ENCODE data around the gene MCF2L. TPM values are rescaled to one million over a fixed set of nuclear protein-coding genes. Genes with fewer than 3 reads are reported as not detected.

MCF2L gene
- total RNA-seq, 1 donor from 2014 or later = 83.0 TPM

GRCh38 chr13:113064534-113065405 is 95.8 kb downstream of the MCF2L start:
- DNase-seq = no peak
- no peak for TF ChIP-seq CTCF (IDR thresholded peaks at IDR 0.05; ENCODE audit: partially characterized antibody, unreplicated experiment)
- peaks cover 4% of the 10 kb centered on the region for H3K9me3 Mint-ChIP-seq (ENCODE audit: unreplicated experiment)
- H3K27ac Mint-ChIP-seq (ENCODE audit: unreplicated experiment) = no peak overlapping the region
- no peak overlapping the region for H3K4me3 Mint-ChIP-seq (ENCODE audit: unreplicated experiment)
- no peaks in the 10 kb centered on the region for H3K36me3 Mint-ChIP-seq (ENCODE audit: unreplicated experiment)
- H3K4me1 Mint-ChIP-seq (ENCODE audit: low read depth, unreplicated experiment) = peaks cover 10% of the 10 kb centered on the region
- peaks cover 2% of the 10 kb centered on the region for H3K27me3 Mint-ChIP-seq (ENCODE audit: unreplicated experiment)

GRCh38 chr13:113065406-113066141 is 96.6 kb downstream of the MCF2L start:
- TF ChIP-seq CTCF (IDR thresholded peaks at IDR 0.05; ENCODE audit: partially characterized antibody, unreplicated experiment) = no peak
- H3K4me1 Mint-ChIP-seq (ENCODE audit: low read depth, unreplicated experiment) = peaks cover 10% of the 10 kb centered on the region
- H3K9me3 Mint-ChIP-seq (ENCODE audit: unreplicated experiment) = peaks cover 4% of the 10 kb centered on the region
- H3K4me3 Mint-ChIP-seq (ENCODE audit: unreplicated experiment) = no peak overlapping the region
- H3K36me3 Mint-ChIP-seq (ENCODE audit: unreplicated experiment) = no peaks in the 10 kb centered on the region
- H3K27me3 Mint-ChIP-seq (ENCODE audit: unreplicated experiment) = peaks cover 2% of the 10 kb centered on the region
- DNase-seq = no peak
- no peak overlapping the region for H3K27ac Mint-ChIP-seq (ENCODE audit: unreplicated experiment)

- peaks cover 4% of the 10 kb centered on the region for H3K9me3 Mint-ChIP-seq (ENCODE audit: unreplicated experiment)
- no peak overlapping the region for H3K4me3 Mint-ChIP-seq (ENCODE audit: unreplicated experiment)
- TF ChIP-seq CTCF (IDR thresholded peaks at IDR 0.05; ENCODE audit: partially characterized antibody, unreplicated experiment) = no peak
- peaks cover 10% of the 10 kb centered on the region for H3K4me1 Mint-ChIP-seq (ENCODE audit: low read depth, unreplicated experiment)
- peaks cover 2% of the 10 kb centered on the region for H3K27me3 Mint-ChIP-seq (ENCODE audit: unreplicated experiment)
- no peaks in the 10 kb centered on the region for H3K36me3 Mint-ChIP-seq (ENCODE audit: unreplicated experiment)
- DNase-seq = no peak
- no peak overlapping the region for H3K27ac Mint-ChIP-seq (ENCODE audit: unreplicated experiment)
Observed at GRCh38 chr13:113066142-113066455, 97.1 kb downstream of the MCF2L start.

DNA sequence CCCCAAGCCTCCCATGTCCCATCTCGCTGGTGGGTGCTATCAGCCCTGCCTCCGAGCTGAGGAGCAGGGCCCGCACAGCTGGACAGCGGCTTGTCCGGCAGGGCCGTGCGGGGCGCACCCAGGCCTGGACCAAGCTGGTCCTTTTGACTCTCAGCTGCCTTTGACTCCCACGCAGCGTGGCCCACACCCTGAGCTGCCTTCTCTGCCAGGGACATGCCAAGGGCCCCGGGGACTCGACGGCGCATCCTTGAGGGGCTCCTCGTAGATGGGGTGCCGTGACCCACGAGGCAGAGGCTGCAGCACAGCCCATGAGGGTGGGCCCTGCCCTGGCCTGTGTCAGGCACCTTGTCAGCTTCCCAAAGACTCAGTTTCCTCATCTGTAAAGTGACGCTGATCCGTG is 97.7 kb downstream of the MCF2L start:
- TF ChIP-seq CTCF (IDR thresholded peaks at IDR 0.05; ENCODE audit: partially characterized antibody, unreplicated experiment) = no peak
- Mint-ChIP-seq H3K36me3 (ENCODE audit: unreplicated experiment) (no peaks in the 10 kb centered on the region), H3K27ac (ENCODE audit: unreplicated experiment) (no peak overlapping the region), H3K9me3 (ENCODE audit: unreplicated experiment) (peaks cover 4% of the 10 kb centered on the region), H3K4me1 (ENCODE audit: low read depth, unreplicated experiment) (peaks cover 10% of the 10 kb centered on the region), H3K4me3 (ENCODE audit: unreplicated experiment) (no peak overlapping the region), H3K27me3 (ENCODE audit: unreplicated experiment) (peaks cover 2% of the 10 kb centered on the region)
- no peak for DNase-seq
